ENCODE measurements around the gene PIGW.

- no peak for TF ChIP-seq CTCF (IDR thresholded peaks at IDR 0.05 in 2 of 3, conservative IDR thresholded peaks at IDR 0.05 in 1 of 3; ENCODE audit: control insufficient read depth in 2 of 3, extremely low read depth in 1 of 3, insufficient read depth in 1 of 3, low read depth in 3 of 3, low read length in 3 of 3)
- TF ChIP-seq REST (IDR thresholded peaks at IDR 0.05; ENCODE audit: low read depth, low read length) = no peak
- TF ChIP-seq EZH2 (IDR thresholded peaks at IDR 0.05; ENCODE audit: borderline replicate concordance, control insufficient read depth, low read depth, low read length) = no peak
- no peak for TF ChIP-seq POLR2A (IDR thresholded peaks at IDR 0.05; ENCODE audit: low read depth, low read length)
- no peak for TF ChIP-seq MAX (IDR thresholded peaks at IDR 0.05; ENCODE audit: low read depth, low read length)
Measured at GRCh38 chr17:36515837-36516236, 18.9 kb upstream of the PIGW start.
